HUES6 (cell line): ENCODE data around the gene SOCS1.

Experiments
- H3K27ac ChIP-seq: 2 replicates; pipeline ENCODE4 v1.7.0; 2013; ENCODE audit warnings: low read depth, mild to moderate bottlenecking, low read length, inconsistent platforms
- H3K27me3 ChIP-seq: 2 replicates; pipeline ENCODE4 v1.6.1; 2013; ENCODE audit warnings: low read length; ENCODE audit not compliant: control insufficient read depth, insufficient read depth
- H3K36me3 ChIP-seq: 2 replicates; pipeline ENCODE4 v1.6.1; 2013; ENCODE audit warnings: low read length; ENCODE audit not compliant: control insufficient read depth, insufficient read depth
- H3K4me1 ChIP-seq: 2 replicates; pipeline ENCODE4 v1.6.1; 2013; ENCODE audit warnings: low read length; ENCODE audit not compliant: control insufficient read depth, insufficient read depth
- H3K4me3 ChIP-seq: 2 replicates; pipeline ENCODE4 v1.5.1; 2013; ENCODE audit warnings: low read depth, low read length
- H3K9ac ChIP-seq: one replicate; pipeline ENCODE4 v1.6.1; 2013; ENCODE audit warnings: mild to moderate bottlenecking, low read length
- H3K9me3 ChIP-seq: 2 replicates; pipeline ENCODE4 v1.6.1; 2013; ENCODE audit warnings: low read depth, low read length; ENCODE audit not compliant: control insufficient read depth, insufficient read depth

Gene SOCS1

DNA sequence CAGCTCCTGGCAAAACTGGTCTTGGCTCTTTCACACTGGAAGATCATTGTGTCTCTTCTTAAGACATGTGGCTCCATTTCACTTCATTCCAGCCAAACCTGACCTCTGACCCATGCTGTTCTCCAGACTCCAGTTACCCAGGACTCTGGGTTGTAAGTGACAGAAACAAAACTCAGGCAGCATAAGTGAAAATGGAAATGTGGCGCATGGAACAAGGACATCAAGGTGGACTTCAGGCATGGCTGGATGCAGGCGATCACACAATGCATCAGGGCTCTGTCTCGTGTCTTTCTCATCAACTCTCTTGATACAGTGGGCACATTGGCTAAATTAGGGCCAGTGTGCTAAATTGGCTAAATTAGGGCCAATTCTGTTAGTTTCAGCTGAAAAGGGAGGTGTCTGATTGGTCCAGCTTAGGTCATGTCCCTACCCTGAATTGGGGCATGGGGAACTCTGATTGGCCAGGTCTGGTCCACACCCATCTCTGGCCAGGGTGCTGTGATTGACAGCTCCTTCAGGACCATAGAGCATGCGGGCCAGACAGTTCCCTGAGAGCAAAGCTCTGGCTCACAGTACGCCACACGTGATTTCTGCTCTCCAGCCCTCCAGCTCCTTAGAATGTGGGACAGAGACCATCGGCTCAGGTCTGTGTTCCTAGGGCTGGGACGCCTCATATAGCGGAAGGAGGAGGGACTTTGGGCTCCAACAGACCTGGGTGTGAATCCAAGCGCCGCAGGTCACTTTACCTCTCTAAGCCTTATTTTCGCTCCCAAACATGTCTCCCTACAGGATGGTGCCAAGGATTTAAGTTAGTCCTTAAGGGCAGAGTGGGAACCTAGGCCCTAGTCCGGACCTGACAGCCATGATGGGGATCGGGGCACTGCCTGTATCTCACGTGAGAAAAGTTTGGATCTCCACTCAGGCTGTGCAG, 17.5 kb downstream of the SOCS1 start:
- Histone ChIP-seq H3K4me3 (no peak overlapping the region), H3K4me1 (no peaks in the 10 kb centered on the region), H3K9ac (no peak overlapping the region), H3K27me3 (no peaks in the 10 kb centered on the region), H3K27ac (no peak overlapping the region), H3K36me3 (no peaks in the 10 kb centered on the region), H3K9me3 (0 out of 2 replicates have a peak, but pooled peaks cover 3% of the 10 kb centered on the region)

DNA sequence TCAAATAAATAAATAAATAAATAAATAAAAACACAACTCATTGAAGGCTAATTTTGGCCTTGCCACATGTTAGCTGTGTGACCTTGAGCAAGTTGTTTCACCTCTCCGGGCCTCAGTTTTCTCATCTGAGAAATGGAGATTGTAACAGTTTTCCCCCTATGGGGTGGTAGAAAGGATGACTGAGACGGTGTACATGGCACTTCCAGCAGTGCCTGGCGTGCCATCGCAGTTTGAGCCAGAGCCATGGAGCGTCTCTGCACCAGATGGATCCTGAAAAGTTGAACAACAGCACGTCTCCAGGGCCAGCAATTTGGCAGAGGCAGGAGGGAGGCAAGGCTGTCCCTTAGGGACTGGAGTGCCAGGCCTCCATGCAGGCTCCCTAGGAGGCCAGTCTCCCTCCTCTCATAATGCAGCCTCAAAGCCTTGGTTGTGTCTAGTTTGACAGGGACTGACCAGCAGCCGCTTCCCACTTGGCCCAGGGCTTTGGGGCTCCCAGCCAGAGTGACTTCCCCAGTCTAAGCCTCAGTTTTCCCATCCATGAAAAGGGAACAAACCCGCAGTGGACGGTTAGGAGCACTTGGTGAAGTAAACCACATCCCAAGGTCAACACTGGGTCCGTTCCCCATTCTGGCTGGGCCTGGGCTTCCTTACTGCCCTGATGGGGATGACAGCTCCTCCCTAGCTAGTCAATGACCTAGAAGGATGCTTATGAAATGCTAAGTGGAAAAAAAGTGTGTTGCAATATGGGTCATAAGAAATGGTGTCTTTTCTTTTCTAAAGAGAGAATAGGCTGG, 19.3 kb downstream of the SOCS1 start:
- H3K9ac ChIP-seq, result no peak overlapping the region
- H3K27ac ChIP-seq, result no peak overlapping the region

DNA sequence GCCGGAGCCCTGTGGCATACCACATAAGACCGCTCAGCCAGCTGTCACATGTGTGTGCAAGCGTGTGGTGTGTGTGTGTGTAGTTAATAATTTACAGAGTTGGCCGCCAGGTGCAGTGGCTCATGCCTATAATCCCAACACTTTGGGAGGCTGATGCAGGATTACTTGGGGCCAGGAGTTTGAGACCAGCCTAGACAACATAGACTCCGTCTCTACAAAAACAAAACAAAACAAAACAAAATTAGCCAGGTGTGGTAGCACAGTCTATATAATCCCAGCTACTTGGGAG, 20.4 kb downstream of the SOCS1 start:
- no peak overlapping the region for H3K9ac ChIP-seq
- H3K4me3 ChIP-seq, result no peak overlapping the region
- peaks cover 9% of the 10 kb centered on the region; the same call in 1 of the 2 replicates for H3K4me1 ChIP-seq
- H3K27ac ChIP-seq, result no peak overlapping the region
- H3K36me3 ChIP-seq, result no peaks in the 10 kb centered on the region
- H3K9me3 ChIP-seq, result 0 out of 2 replicates have a peak, but pooled peaks cover 3% of the 10 kb centered on the region
- H3K27me3 ChIP-seq, result no peaks in the 10 kb centered on the region

More for the DNA sequence above, 19.3 kb downstream of the SOCS1 start:
- H3K4me3 ChIP-seq, result no peak overlapping the region
- no peaks in the 10 kb centered on the region for H3K36me3 ChIP-seq
- H3K4me1 ChIP-seq, result peaks cover 3% of the 10 kb centered on the region; the same call in 1 of the 2 replicates
- H3K27me3 ChIP-seq, result no peaks in the 10 kb centered on the region
- 0 out of 2 replicates have a peak, but pooled peaks cover 3% of the 10 kb centered on the region for H3K9me3 ChIP-seq

DNA sequence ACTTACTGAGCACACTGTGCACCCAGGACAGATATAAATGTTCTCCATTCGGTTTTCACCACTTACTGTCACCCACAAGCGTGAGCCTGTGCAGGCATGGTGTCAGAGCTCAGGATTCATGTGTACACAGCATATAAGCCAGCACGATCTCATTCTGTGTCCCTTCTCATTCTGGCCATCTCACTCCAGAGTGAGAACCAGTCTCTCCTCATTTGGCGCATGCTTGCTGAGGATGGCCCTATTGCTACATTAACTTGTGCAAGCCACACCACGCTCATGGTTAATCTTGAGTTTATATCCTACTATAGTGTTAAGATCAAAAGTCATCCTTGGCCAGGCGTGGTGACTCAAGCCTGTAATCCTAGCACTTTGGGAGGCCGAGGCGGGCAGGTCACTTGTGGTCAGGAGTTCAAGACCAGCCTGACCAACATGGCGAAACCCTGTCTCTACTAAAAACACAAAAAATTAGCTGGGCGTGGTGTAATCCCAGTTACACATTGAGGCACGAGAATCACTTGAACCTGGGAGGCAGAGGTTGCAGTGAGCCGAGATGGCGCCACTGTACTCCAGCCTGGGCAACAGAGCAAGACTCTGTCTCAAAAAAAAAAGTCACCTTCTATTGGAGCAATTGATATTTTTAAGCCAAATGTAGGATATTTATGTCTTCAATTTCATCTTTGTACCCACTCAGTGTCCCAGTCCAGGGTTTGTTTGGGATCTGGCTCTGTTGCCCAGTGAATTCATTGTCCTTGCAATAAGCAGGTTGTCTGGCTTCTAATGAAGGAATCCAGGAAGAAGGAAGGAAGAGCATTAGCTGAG, 20.9 kb downstream of the SOCS1 start:
- Histone ChIP-seq H3K27me3 (no peaks in the 10 kb centered on the region), H3K4me3 (no peak overlapping the region), H3K9ac (no peak overlapping the region), H3K4me1 (peaks cover 9% of the 10 kb centered on the region; the same call in 1 of the 2 replicates), H3K27ac (no peak overlapping the region), H3K9me3 (0 out of 2 replicates have a peak, but pooled peaks cover 3% of the 10 kb centered on the region), H3K36me3 (no peaks in the 10 kb centered on the region)

DNA sequence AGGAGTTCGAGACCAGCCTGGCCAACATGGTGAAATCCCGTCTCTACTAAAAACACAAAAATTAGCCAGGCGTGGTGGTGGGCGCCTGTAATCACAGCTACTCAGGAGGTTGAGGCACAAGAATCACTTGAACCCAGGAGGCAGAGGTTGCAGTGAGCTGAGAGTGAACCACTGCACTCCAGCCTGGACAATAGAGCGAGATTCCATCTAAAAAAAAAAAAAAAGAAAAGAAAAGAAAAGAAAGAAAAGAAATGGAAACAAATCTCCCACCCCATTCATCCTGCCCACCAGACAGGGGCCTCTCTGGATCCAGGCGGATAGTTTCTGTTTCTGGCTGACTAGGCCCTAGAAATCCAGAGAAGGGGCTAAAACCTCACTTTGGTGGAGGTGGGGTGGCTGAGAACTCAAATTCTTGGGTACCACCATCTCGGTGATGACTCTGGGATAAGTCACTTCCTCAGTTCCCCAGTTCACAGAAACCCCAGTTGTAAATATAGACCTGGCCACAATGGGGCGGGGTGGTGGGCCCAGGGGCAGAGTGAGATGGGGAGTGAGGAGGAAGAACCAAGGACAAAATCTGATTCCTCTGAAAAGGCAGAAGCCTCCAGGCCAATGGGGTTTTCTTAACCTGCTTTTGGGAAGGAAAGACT, 22.2 kb downstream of the SOCS1 start:
- H3K36me3 ChIP-seq, result no peaks in the 10 kb centered on the region
- H3K27ac ChIP-seq, result no peak overlapping the region
- H3K4me3 ChIP-seq, result no peak overlapping the region
- no peak overlapping the region for H3K9ac ChIP-seq
- peaks cover 9% of the 10 kb centered on the region; the same call in 1 of the 2 replicates for H3K4me1 ChIP-seq
- 0 out of 2 replicates have a peak, but pooled peaks cover 3% of the 10 kb centered on the region for H3K9me3 ChIP-seq
- H3K27me3 ChIP-seq, result no peaks in the 10 kb centered on the region

DNA sequence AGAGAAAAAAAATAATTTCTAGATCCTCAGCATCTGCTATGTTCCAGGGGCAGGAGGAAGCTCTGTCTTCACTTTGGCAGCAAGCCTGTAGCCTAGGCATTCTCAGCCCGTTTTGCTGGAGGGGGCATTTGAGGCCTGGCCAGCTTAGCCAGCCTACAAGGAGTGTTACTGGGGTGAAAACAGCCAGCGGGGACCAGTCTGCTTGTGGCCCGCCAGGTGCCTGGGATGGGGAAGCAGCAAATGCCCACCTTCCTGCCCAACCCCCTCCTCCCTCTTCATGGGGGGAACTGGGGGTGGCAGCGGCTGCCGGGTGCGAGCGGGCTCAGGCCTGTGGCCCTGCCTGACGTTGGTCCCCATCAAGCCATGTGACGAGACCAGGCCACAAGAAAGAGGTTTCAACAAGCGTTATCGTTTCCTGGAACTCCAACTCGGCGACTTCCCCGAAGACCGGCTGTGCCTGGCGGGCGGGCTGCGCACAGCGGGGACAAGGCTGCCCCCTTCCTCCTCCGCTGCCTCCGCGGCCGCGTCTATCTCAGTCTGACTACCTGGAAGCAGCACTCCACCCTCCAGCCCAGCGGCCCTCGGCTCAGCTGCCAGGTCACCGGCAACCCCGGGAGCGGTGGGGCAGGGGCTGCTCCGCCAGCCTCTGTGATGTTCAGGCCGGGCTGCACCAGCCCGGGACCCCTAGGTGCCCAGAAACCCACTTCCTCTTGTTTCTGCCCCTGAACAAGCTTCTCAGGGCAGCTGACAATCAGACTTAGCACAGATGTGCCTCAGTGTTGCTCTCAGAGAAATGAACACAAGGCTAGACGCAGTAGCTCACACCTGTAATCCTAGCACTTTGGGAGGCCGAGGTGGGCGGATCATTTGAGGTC, 22.9 kb downstream of the SOCS1 start:
- no peaks in the 10 kb centered on the region for H3K9me3 ChIP-seq
- no peak overlapping the region for H3K9ac ChIP-seq
- H3K27me3 ChIP-seq, result no peaks in the 10 kb centered on the region
- H3K4me3 ChIP-seq, result no peak overlapping the region
- no peak overlapping the region for H3K27ac ChIP-seq
- peaks cover 9% of the 10 kb centered on the region; the same call in 1 of the 2 replicates for H3K4me1 ChIP-seq
- no peaks in the 10 kb centered on the region for H3K36me3 ChIP-seq

DNA sequence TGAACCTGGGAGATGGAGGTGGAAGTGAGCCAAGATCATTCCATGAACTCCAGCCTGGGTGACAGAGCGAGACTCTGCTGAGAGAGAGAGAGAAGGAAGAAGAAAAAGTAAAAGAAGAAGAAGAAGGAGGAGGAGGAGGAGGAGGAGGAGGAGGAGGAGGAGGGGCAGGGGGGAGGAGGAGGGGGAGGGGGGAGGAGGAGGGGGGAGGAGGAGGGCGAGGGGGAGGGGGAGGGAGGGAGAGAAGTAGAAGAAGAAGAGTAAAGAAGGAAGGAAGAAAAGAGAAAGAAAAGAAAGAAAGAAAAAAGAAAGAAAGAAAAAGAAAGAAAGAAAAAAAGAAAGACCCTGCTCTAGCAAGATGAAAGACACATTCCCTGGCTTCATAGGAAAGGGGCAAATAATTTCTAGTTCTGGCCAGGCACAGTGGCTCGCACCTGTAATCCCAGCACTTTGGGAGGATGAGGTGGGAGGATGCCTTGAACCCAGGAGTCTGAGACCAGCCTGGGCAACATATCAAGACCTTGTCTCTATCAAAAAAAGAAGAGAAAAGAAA, 23.6 kb downstream of the SOCS1 start:
- no peaks in the 10 kb centered on the region for H3K9me3 ChIP-seq
- no peak overlapping the region for H3K27ac ChIP-seq
- no peak overlapping the region for H3K4me3 ChIP-seq
- H3K9ac ChIP-seq, result no peak overlapping the region
- H3K4me1 ChIP-seq, result peaks cover 9% of the 10 kb centered on the region; the same call in 1 of the 2 replicates
- no peaks in the 10 kb centered on the region for H3K36me3 ChIP-seq
- H3K27me3 ChIP-seq, result no peaks in the 10 kb centered on the region

DNA sequence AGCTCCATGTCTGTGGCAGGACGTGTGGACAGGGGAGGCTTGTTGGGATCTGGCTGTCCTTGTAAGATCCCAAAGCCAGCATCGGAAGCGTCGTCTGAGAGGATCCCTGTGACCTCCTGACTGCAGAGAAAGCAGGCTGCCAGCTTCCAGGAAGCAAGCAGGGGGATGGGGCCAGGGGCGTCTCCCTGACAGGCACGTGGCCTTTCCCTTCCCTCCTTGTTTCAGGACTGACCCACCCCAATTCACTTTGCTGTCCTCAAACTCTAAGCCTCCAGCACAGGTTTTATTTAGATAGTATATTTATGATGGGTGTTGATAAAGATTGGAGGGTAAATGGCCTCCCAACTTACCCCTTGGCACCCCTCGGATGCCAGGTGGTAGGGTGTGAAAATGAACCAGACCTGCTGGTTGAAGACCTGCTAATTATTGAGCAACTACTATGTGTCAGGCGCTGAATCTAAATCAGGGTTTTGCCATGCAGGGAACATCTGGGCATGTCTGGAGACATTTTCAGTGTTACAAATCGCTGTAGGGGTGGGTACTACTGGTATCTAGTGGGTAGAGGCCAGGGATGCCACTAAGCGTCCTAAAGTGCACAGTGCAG, 24.5 kb downstream of the SOCS1 start:
- Histone ChIP-seq H3K9ac (no peak overlapping the region), H3K27me3 (no peaks in the 10 kb centered on the region), H3K4me3 (no peak overlapping the region), H3K27ac (no peak overlapping the region), H3K36me3 (no peaks in the 10 kb centered on the region), H3K4me1 (peaks cover 9% of the 10 kb centered on the region; the same call in 1 of the 2 replicates), H3K9me3 (no peaks in the 10 kb centered on the region)

DNA sequence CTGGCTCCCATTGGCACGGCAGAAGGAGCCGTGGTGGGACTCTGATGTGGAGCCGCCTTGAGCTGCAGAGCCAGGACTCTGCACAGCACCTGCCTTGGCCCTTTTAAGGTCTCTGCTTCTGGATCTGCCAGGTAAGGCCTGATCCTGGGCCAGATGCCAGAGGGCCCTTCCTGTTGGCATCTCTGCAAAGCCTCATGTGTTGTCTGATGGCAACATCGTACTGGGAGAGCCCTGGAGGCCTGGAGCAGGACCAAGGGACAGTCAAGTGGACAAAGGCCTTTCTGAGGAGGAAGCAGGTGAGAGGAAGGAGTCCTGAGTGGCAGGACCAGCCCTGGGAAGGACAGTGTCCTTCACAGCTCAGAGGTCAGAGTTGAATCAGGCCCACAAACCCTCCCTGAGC, 26.1 kb downstream of the SOCS1 start:
- Histone ChIP-seq H3K27ac (no peak overlapping the region), H3K36me3 (no peaks in the 10 kb centered on the region), H3K27me3 (no peaks in the 10 kb centered on the region), H3K4me1 (peaks cover 9% of the 10 kb centered on the region; the same call in 1 of the 2 replicates), H3K4me3 (no peak overlapping the region), H3K9me3 (no peaks in the 10 kb centered on the region), H3K9ac (no peak overlapping the region)
